Esophagus squamous epithelium (tissue), 5 donors: ENCODE results near the gene FBXL15. TPM values are rescaled to one million over a fixed set of nuclear protein-coding genes. Genes with fewer than 3 reads are reported as not detected.

Experiments
- DNase-seq: peaks from one replicate; lab custom pipeline; 2025; lab: John Stamatoyannopoulos, UW
- H3K27ac ChIP-seq, 4 donors: fragments of 200-600 bp; sonication (generic); one replicate each; pipeline ENCODE4 v1.5.1; 2016 to 2019; ENCODE audit warnings: mild to moderate bottlenecking in 1 of 4
- H3K27me3 ChIP-seq, 4 donors: fragments of 200-600 bp; sonication (generic); 1 replicate in 3 of 4; 2 replicates in 1 of 4; pipeline versions ENCODE4 v1.5.1 to v1.6.0; 2017 to 2021; ENCODE audit warnings: antibody characterized with exemption in 1 of 4
- H3K36me3 ChIP-seq, 3 donors: fragments of 200-600 bp; sonication (generic); one replicate each; pipeline ENCODE4 v1.5.1; 2016 to 2019
- H3K4me1 ChIP-seq, 3 donors: fragments of 200-600 bp; sonication (generic); one replicate each; pipeline ENCODE4 v1.5.1; 2017 to 2019
- H3K4me3 ChIP-seq, 4 donors: fragments of 200-600 bp; sonication (generic); 1 replicate in 3 of 4; 2 replicates in 1 of 4; pipeline ENCODE4 v1.5.1; 2016 to 2019; ENCODE audit warnings: mild to moderate bottlenecking in 2 of 4, moderate library complexity in 1 of 4
- H3K9me3 ChIP-seq, 3 donors: fragments of 200-600 bp; sonication (generic); one replicate each; pipeline ENCODE4 v1.5.1; 2016 to 2019
- CTCF ChIP-seq, 6 experiments: fragments of 450-650 bp in 4 of 6; fragments of 200-600 bp in 2 of 6; sonication (generic) in 2 of 6; IDR thresholded peaks; one replicate each; pipeline ENCODE4 v1.5.1; 2016 to 2019; ENCODE audit warnings: antibody characterized with exemption in 6 of 6, mild to moderate bottlenecking in 4 of 6, moderate library complexity in 4 of 6
- POLR2A ChIP-seq, 4 donors: fragments of 450-650 bp; IDR thresholded peaks; one replicate each; pipeline ENCODE4 v1.6.1; 2017; ENCODE audit warnings: antibody characterized with exemption in 4 of 4, mild to moderate bottlenecking in 4 of 4, moderate library complexity in 3 of 4
- WGBS, 2 donors: methylation state at CpG; one replicate each; pipeline ENCODE4 v1.1.5; 2018; 5-methylcytosine and 5-hydroxymethylcytosine counted together
- intact Hi-C: fragments of 100-400 bp; cut with DNase I; formaldehyde crosslinking; loops from one replicate; pipeline ENCODE4 v1.15.0; 2022
- total RNA-seq, 4 donors: library from RNA; depleted of rRNA; stranded (reverse); fragments of >200 nt; gene quantifications; one replicate each; pipeline ENCODE4 v1.1.0, GENCODE V29; 2016
- donor health status: DM: yes; HTN: yes; CAD: no.

The FBXL15 gene
- total RNA-seq, 4 donors from 2014 or later: 10.6 to 20.2 (median 18.8) TPM

- no peak for DNase-seq
- intact Hi-C loops: no loop called here
- Histone ChIP-seq H3K36me3 (peaks cover 17 to 57% (median 27%) of the 10 kb centered on the region in 3 donors), H3K27me3 (peaks cover 0 to under 1% (median 0%) of the 10 kb centered on the region in 4 donors), H3K27ac (peak overlapping the region in 2 of 4 donors; percentile 87 to 95), H3K9me3 (no peaks in the 10 kb centered on the region), H3K4me3 (peak overlapping the region in 1 of 4 donors; percentile 78), H3K4me1 (peaks cover 31 to 66% (median 37%) of the 10 kb centered on the region in 3 donors)
- 80% methylated on average over 2 of the region's 17 CpGs; no CpG with 5 or more reads in 1 of the 2 donors for WGBS, 2 donors
- TF ChIP-seq POLR2A (IDR thresholded peaks at IDR 0.05) (no peak), CTCF (IDR thresholded peaks at IDR 0.05) (no peak)
Measured at GRCh38 chr10:102400076-102400475, 20.6 kb upstream of the FBXL15 start.

GRCh38 chr10:102400598-102401341 is 19.9 kb upstream of the FBXL15 start:
- Histone ChIP-seq H3K27ac (no peak overlapping the region), H3K36me3 (peaks cover 17 to 57% (median 27%) of the 10 kb centered on the region in 3 donors), H3K27me3 (peaks cover 0 to 6% (median 0%) of the 10 kb centered on the region in 4 donors), H3K4me3 (no peak overlapping the region), H3K9me3 (no peaks in the 10 kb centered on the region), H3K4me1 (peaks cover 31 to 62% (median 37%) of the 10 kb centered on the region in 3 donors)
- no peak for TF ChIP-seq CTCF (IDR thresholded peaks at IDR 0.05)
- TF ChIP-seq POLR2A (IDR thresholded peaks at IDR 0.05): no peak
- 60 to 79% methylated on average over 1 to 4 of the region's 22 CpGs for WGBS, 2 donors
- DNase-seq: no peak
- intact Hi-C loops: no loop called here

GRCh38 chr10:102401342-102401654 is 19.3 kb upstream of the FBXL15 start:
- Histone ChIP-seq H3K4me1 (peaks cover 25 to 56% (median 34%) of the 10 kb centered on the region in 3 donors), H3K4me3 (no peak overlapping the region), H3K36me3 (peaks cover 17 to 57% (median 27%) of the 10 kb centered on the region in 3 donors), H3K27ac (no peak overlapping the region), H3K27me3 (peaks cover 0 to 6% (median 0%) of the 10 kb centered on the region in 4 donors), H3K9me3 (no peaks in the 10 kb centered on the region)
- 82 to 89% methylated on average over 6 to 7 of the region's 8 CpGs for WGBS, 2 donors
- DNase-seq: no peak
- TF ChIP-seq POLR2A (IDR thresholded peaks at IDR 0.05): no peak
- TF ChIP-seq CTCF (IDR thresholded peaks at IDR 0.05): no peak
- intact Hi-C loops: no loop called here

- Histone ChIP-seq H3K27ac (no peak overlapping the region), H3K27me3 (peaks cover 0 to 9% (median 0%) of the 10 kb centered on the region in 4 donors), H3K9me3 (no peaks in the 10 kb centered on the region), H3K4me1 (peaks cover 19 to 50% (median 28%) of the 10 kb centered on the region in 3 donors), H3K36me3 (peaks cover 17 to 52% (median 27%) of the 10 kb centered on the region in 3 donors), H3K4me3 (no peak overlapping the region)
- WGBS, 2 donors: 56 to 100% methylated on average over 2 to 4 of the region's 18 CpGs
- DNase-seq: no peak
- intact Hi-C loops: no loop called here
- TF ChIP-seq CTCF (IDR thresholded peaks at IDR 0.05) (no peak), POLR2A (IDR thresholded peaks at IDR 0.05) (no peak)
Measured at GRCh38 chr10:102401735-102402511, 18.7 kb upstream of the FBXL15 start.

- WGBS, 2 donors: 53 to 73% methylated on average over 2 of the region's 5 CpGs
- no peak overlapping the region for H3K4me3 ChIP-seq
- peaks cover 17 to 46% (median 27%) of the 10 kb centered on the region in 3 donors for H3K36me3 ChIP-seq
- no peak overlapping the region for H3K27ac ChIP-seq
- no peak for DNase-seq
- intact Hi-C loops: no loop called here
- no peaks in the 10 kb centered on the region for H3K9me3 ChIP-seq
- peaks cover 16 to 44% (median 22%) of the 10 kb centered on the region in 3 donors for H3K4me1 ChIP-seq
- peaks cover 0 to 14% (median 0%) of the 10 kb centered on the region in 4 donors for H3K27me3 ChIP-seq
- TF ChIP-seq POLR2A (IDR thresholded peaks at IDR 0.05): no peak
Measured at GRCh38 chr10:102402512-102402896, 18.1 kb upstream of the FBXL15 start.
